MCF 10A (cell line): ENCODE data around the gene C1orf21. TPM values are rescaled to one million over a fixed set of nuclear protein-coding genes. Genes with fewer than 3 reads are reported as not detected.

Source experiments
- BruUV-seq: library from RNA; stranded (reverse); fragments of 400-500 nt; replicated peaks from 2 replicates; lab custom pipeline; 2021; lab: Mats Ljungman, UMichigan
- CTCF ChIA-PET: fragments of 300-600 bp; sonication (Branson Sonifier 250); formaldehyde crosslinking; extraction: SDS; loops from one replicate; lab custom pipeline; 2021; ENCODE audit warnings: antibody characterized with exemption, inconsistent platforms; lab: Yijun Ruan, JAX
- POLR2A ChIA-PET: fragments of 300-600, 350-650 bp; sonication (Branson Sonifier 250); formaldehyde crosslinking; extraction: SDS; loops from one replicate; lab custom pipeline; 2020; ENCODE audit warnings: antibody characterized with exemption, inconsistent platforms; lab: Yijun Ruan, JAX
- DNase-seq: peaks from one replicate; pipeline ENCODE4 v3.0.0-alpha.2; 2018; ENCODE audit not compliant: unreplicated experiment
- H3K27ac Mint-ChIP-seq: one replicate; pipeline ENCODE4 v1.8.0; 2022; ENCODE audit warnings: mild to moderate bottlenecking, low read depth, mixed read lengths; ENCODE audit not compliant: unreplicated experiment
- H3K27me3 Mint-ChIP-seq: one replicate; pipeline ENCODE4 v1.8.0; 2022; ENCODE audit warnings: mixed read lengths; ENCODE audit not compliant: insufficient read depth, unreplicated experiment
- H3K36me3 Mint-ChIP-seq: one replicate; pipeline ENCODE4 v1.8.0; 2022; ENCODE audit warnings: mild to moderate bottlenecking, moderate library complexity, mixed read lengths; ENCODE audit not compliant: insufficient read depth, unreplicated experiment
- H3K4me1 Mint-ChIP-seq: one replicate; pipeline ENCODE4 v1.8.0; 2022; ENCODE audit warnings: mixed read lengths; ENCODE audit not compliant: insufficient read depth, unreplicated experiment
- H3K4me3 Mint-ChIP-seq: one replicate; pipeline ENCODE4 v1.8.0; 2022; ENCODE audit warnings: mild to moderate bottlenecking, moderate library complexity, mixed read lengths; ENCODE audit not compliant: unreplicated experiment
- H3K9me3 Mint-ChIP-seq: one replicate; pipeline ENCODE4 v1.8.0; 2022; ENCODE audit warnings: mixed read lengths; ENCODE audit not compliant: unreplicated experiment
- intact Hi-C: fragments of 100-400 bp; cut with micrococcal nuclease; formaldehyde crosslinking; loops from 2 replicates; pipeline ENCODE4 v1.14.1; 2022
- total RNA-seq: library from RNA; stranded (reverse); gene quantifications from 2 replicates; pipeline ENCODE4 v1.2.3, GENCODE V29; 2022
- TF ChIP-seq, protein P1 (sequence below): fragments of 200-600 bp; IDR thresholded peaks from one replicate; pipeline ENCODE4 v1.8.0; 2022; ENCODE audit warnings: antibody characterized with exemption, mild to moderate bottlenecking; ENCODE audit not compliant: unreplicated experiment

C1orf21 gene
- total RNA-seq, 1 experiment from 2014 or later: 23.2 TPM

DNA sequence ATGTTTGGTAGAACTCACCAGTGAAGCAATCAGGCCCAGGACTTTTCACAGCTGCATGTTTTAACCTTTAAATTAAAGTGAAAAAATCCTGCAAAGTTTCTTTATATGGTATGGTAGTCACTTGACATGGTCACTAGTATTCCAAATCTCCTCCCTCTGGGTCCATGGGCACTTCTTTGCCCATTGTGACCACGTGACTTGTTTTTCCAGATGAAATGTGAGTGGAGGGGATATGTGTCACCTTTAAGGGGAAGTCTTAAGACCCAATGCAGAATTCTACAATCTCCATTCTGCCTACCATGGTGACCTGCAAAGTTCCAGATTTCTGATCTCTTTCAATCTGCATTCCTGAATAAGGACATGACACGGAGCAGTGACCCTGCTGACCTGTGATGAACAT, 152.8 kb downstream of the C1orf21 start:
- ChIA-PET CTCF (interaction anchor here (0.8 kb wide), 1 partner anchor 22 kb away, joined by 3 read pairs; no protein-coding TSS in a partner anchor), POLR2A (no interaction called here)
- no peak overlapping the region for H3K27ac Mint-ChIP-seq
- TF ChIP-seq, protein P1, sequence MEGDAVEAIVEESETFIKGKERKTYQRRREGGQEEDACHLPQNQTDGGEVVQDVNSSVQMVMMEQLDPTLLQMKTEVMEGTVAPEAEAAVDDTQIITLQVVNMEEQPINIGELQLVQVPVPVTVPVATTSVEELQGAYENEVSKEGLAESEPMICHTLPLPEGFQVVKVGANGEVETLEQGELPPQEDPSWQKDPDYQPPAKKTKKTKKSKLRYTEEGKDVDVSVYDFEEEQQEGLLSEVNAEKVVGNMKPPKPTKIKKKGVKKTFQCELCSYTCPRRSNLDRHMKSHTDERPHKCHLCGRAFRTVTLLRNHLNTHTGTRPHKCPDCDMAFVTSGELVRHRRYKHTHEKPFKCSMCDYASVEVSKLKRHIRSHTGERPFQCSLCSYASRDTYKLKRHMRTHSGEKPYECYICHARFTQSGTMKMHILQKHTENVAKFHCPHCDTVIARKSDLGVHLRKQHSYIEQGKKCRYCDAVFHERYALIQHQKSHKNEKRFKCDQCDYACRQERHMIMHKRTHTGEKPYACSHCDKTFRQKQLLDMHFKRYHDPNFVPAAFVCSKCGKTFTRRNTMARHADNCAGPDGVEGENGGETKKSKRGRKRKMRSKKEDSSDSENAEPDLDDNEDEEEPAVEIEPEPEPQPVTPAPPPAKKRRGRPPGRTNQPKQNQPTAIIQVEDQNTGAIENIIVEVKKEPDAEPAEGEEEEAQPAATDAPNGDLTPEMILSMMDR: no peak
- no peak overlapping the region for H3K4me3 Mint-ChIP-seq
- no peak for DNase-seq
- H3K36me3 Mint-ChIP-seq: peaks cover 31% of the 10 kb centered on the region
- intact Hi-C loops: no loop called here
- no peaks in the 10 kb centered on the region for H3K27me3 Mint-ChIP-seq
- peaks cover 8% of the 10 kb centered on the region for H3K4me1 Mint-ChIP-seq
- peaks cover 18% of the 10 kb centered on the region for H3K9me3 Mint-ChIP-seq
- BruUV-seq: no TSS peak

DNA sequence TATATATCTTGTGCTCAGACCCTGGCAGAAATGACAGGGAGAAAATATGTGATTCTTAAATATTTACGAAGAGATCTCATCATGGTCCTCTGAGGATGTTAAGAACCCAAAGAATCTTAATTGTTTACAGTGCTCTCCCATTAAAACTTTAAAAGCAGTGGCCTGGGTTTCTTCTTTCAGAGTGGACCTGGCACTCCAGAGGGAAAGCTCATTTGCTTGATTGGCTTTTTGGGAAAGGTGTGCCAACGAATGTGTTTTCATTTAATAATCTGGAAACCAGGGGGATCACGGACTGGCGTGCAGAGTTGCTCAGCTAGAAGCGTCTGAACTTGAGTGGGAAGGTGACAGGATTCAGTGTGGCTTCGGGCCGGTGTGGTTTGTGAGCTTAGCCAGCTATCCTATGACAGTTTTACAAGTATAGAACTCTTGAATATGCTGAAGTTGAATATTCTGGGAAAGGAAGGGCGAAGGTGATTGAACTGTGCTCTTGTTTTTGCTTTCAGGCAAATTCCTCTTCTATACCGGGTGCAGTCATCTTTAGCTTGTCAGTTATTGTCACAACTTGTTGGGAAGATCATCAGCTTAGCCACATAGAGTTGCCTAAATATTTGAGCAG, 154.8 kb downstream of the C1orf21 start:
- BruUV-seq: no TSS peak
- H3K9me3 Mint-ChIP-seq: peaks cover 18% of the 10 kb centered on the region
- intact Hi-C loops: no loop called here
- H3K4me3 Mint-ChIP-seq: no peak overlapping the region
- peaks cover 27% of the 10 kb centered on the region for H3K36me3 Mint-ChIP-seq
- ChIA-PET POLR2A (interaction anchor here (0.7 to 1.6 kb wide), 3 partner anchors 28 to 127 kb away, joined by 3 to 4 read pairs (median 3); no protein-coding TSS in a partner anchor), CTCF (interaction anchor here (0.6 to 2.1 kb wide), 5 partner anchors 12 to 299 kb away, joined by 3 to 8 read pairs (median 3); no protein-coding TSS in a partner anchor)
- no peak for DNase-seq
- H3K27me3 Mint-ChIP-seq: no peaks in the 10 kb centered on the region
- TF ChIP-seq, protein P1: no peak
- H3K27ac Mint-ChIP-seq: no peak overlapping the region
- H3K4me1 Mint-ChIP-seq: peaks cover 21% of the 10 kb centered on the region

DNA sequence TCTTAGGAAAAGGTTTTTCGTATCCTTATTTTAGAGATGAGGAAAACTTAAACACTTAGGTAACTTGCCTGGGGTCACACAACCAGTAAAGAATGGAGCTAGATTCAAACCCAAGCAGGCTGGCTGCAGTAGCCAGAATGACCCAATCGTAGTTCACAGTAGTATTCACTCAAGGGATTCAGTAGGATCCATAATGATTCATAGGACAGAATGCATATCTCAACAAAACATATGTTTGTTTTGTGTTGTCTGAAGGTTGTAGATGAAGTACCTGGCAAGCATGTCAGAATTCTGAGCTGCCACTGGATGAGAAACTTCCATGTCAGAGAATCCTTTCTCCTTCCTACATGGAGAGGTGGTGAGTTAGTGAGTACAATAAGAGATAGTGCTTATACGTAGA, 155.5 kb downstream of the C1orf21 start:
- BruUV-seq: no TSS peak
- H3K4me1 Mint-ChIP-seq: peaks cover 26% of the 10 kb centered on the region
- peak overlapping the region; percentile 32 for H3K27ac Mint-ChIP-seq
- peaks cover 12% of the 10 kb centered on the region for H3K9me3 Mint-ChIP-seq
- peaks cover 20% of the 10 kb centered on the region for H3K36me3 Mint-ChIP-seq
- DNase-seq: no peak
- H3K4me3 Mint-ChIP-seq: no peak overlapping the region
- intact Hi-C loops: no loop called here
- no peaks in the 10 kb centered on the region for H3K27me3 Mint-ChIP-seq
- POLR2A ChIA-PET: interaction anchor here (1.0 to 1.6 kb wide), 2 partner anchors 23 to 29 kb away, joined by 3 to 4 read pairs; no protein-coding TSS in a partner anchor
- CTCF ChIA-PET: interaction anchor here (1.1 to 2.1 kb wide), 3 partner anchors 8 to 300 kb away, joined by 3 to 8 read pairs (median 3); no protein-coding TSS in a partner anchor
- TF ChIP-seq, protein P1: no peak

DNA sequence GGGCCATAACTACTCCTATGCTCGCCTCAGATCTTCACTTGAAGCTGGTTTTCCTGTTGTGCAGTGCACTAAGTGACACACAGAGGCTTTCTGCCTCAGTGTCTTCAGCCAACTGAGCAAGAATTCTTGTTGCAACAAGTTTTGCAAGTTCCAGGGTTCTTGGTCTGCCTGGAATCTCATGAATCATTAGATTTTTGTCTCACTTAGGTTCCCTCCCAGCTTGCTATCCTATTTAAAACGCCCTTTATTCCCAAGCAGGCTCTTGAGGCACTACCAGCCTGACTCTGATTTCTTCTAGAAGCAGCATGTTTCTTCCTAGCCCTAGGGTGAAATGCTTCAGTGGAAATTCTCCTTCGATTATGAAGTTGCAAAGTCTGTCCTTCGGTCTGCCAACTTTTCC, 158.8 kb downstream of the C1orf21 start:
- POLR2A ChIA-PET: interaction anchor here (0.7 to 5.0 kb wide), 32 partner anchors 11 to 470 kb away, joined by 3 to 45 read pairs (median 4); partner anchors contain the start of gene C1orf21
- intact Hi-C loops: no loop called here
- Mint-ChIP-seq H3K27ac (peak overlapping the region; percentile 57), H3K4me3 (peak overlapping the region; percentile 39), H3K9me3 (no peaks in the 10 kb centered on the region), H3K4me1 (peaks cover 26% of the 10 kb centered on the region), H3K36me3 (peaks cover 18% of the 10 kb centered on the region), H3K27me3 (no peaks in the 10 kb centered on the region)
- TF ChIP-seq, protein P1: no peak
- BruUV-seq: no TSS peak
- CTCF ChIA-PET: interaction anchor here (0.6 to 2.5 kb wide), 6 partner anchors 18 to 323 kb away, joined by 3 to 9 read pairs (median 4); no protein-coding TSS in a partner anchor
- peak; percentile 83 for DNase-seq
